Liver (tissue), 9 donors: Measurements from ENCODE around the gene SMOC2. TPM values are rescaled to one million over a fixed set of nuclear protein-coding genes. Genes with fewer than 3 reads are reported as not detected.
"Not testable (repeated sequence)": the region's sequence is repeated elsewhere in the genome, so short reads cannot be mapped to it uniquely, and the experiment has no call there.

Experiments
- DNase-seq: peaks from one replicate; pipeline ENCODE4 v3.0.0-alpha.2; 2017; ENCODE audit warnings: low spot score
- H3K27ac ChIP-seq, 2 donors: one replicate each; pipeline ENCODE4 v1.7.0; 2013; ENCODE audit warnings: inconsistent platforms in 2 of 2, low read length in 2 of 2, control low read depth in 1 of 2, low read depth in 1 of 2, mild to moderate bottlenecking in 1 of 2
- H3K27me3 ChIP-seq, 4 donors: one replicate each; pipeline versions ENCODE4 v1.6.1 to v1.7.0; 2013; ENCODE audit warnings: low read length in 3 of 4, inconsistent platforms in 1 of 4, mild to moderate bottlenecking in 1 of 4, moderate library complexity in 1 of 4; ENCODE audit not compliant: control insufficient read depth in 4 of 4, insufficient read depth in 4 of 4
- H3K36me3 ChIP-seq, 4 donors: one replicate each; pipeline versions ENCODE4 v1.6.1 to v1.7.0; 2013; ENCODE audit warnings: low read length in 3 of 4, mild to moderate bottlenecking in 3 of 4, low read depth in 1 of 4, moderate library complexity in 1 of 4; ENCODE audit not compliant: control insufficient read depth in 4 of 4, insufficient read depth in 3 of 4
- H3K4me1 ChIP-seq, 4 donors: one replicate each; pipeline versions ENCODE4 v1.6.1 to v1.7.0; 2013; ENCODE audit warnings: low read length in 3 of 4, mild to moderate bottlenecking in 3 of 4, moderate library complexity in 1 of 4; ENCODE audit not compliant: control insufficient read depth in 4 of 4, insufficient read depth in 4 of 4
- H3K4me3 ChIP-seq, 3 donors: one replicate each; pipeline versions ENCODE4 v1.6.1 to v1.7.0; 2013; ENCODE audit warnings: low read length in 3 of 3, control low read depth in 1 of 3, low read depth in 1 of 3, mild to moderate bottlenecking in 1 of 3
- H3K9ac ChIP-seq, 2 donors: one replicate each; pipeline ENCODE4 v1.7.0; 2013; ENCODE audit warnings: low read length in 2 of 2, mild to moderate bottlenecking in 2 of 2, moderate library complexity in 2 of 2, control low read depth in 1 of 2, low read depth in 1 of 2
- H3K9me3 ChIP-seq, 4 donors: one replicate each; pipeline versions ENCODE4 v1.6.1 to v1.7.0; 2013; ENCODE audit warnings: low read length in 3 of 4; ENCODE audit not compliant: control insufficient read depth in 4 of 4
- HNF4A ChIP-seq, 2 donors: conservative IDR thresholded peaks; 2 replicates each; pipeline ENCODE4 v1.6.1; 2016; ENCODE audit warnings: antibody characterized with exemption in 2 of 2, mild to moderate bottlenecking in 2 of 2
- JUND ChIP-seq, 2 donors: IDR thresholded peaks; 2 replicates each; pipeline ENCODE4 v1.6.1; 2016; ENCODE audit warnings: antibody characterized with exemption in 2 of 2
- RAD21 ChIP-seq, 2 donors: IDR thresholded peaks; 2 replicates each; pipeline ENCODE4 v1.6.1; 2016; ENCODE audit warnings: antibody characterized with exemption in 2 of 2, mild to moderate bottlenecking in 2 of 2
- REST ChIP-seq: IDR thresholded peaks from 2 replicates; pipeline ENCODE4 v1.6.1; 2016; ENCODE audit warnings: antibody characterized with exemption, mild to moderate bottlenecking
- RXRA ChIP-seq, 2 donors: IDR thresholded peaks; 2 replicates each; pipeline ENCODE4 v1.6.1; 2017 to 2018; ENCODE audit warnings: antibody characterized with exemption in 2 of 2, mild to moderate bottlenecking in 1 of 2
- TAF1 ChIP-seq: conservative IDR thresholded peaks from 2 replicates; pipeline ENCODE4 v1.6.1; 2016; ENCODE audit warnings: antibody characterized with exemption, mild to moderate bottlenecking
- WGBS: extraction: QIAGEN DNeasy Blood & Tissue Kit; methylation state at CpG from one replicate; pipeline ENCODE4 v1.1.7; 2013; 5-methylcytosine and 5-hydroxymethylcytosine counted together
- polyA plus RNA-seq, 2 donors: library from polyadenylated mRNA; stranded (reverse) in 1 of 2; unstranded in 1 of 2; fragments of 200-250 nt in 1 of 2; fragments of >200 nt in 1 of 2; fragmentation: Nextera tagmentation in 1 of 2; extraction: Ambion mirVana in 1 of 2; gene quantifications; one replicate each; pipeline versions ENCODE4 v1.2.1 to v1.2.3, GENCODE V29; 2013 to 2015
- total RNA-seq, 2 donors: library from RNA; depleted of rRNA; stranded (reverse); fragments of >200 nt; gene quantifications; one replicate each; pipeline ENCODE4 v1.2.3, GENCODE V29; 2014
- TF ChIP-seq, protein P1 (sequence below): fragments of 150-350 bp; IDR thresholded peaks from 2 replicates; pipeline ENCODE4 v1.5.1; 2017; ENCODE audit warnings: improper control_type of control experiment, low read depth, low read length; ENCODE audit not compliant: missing input control
- TF ChIP-seq, protein P2 (sequence below): IDR thresholded peaks from 2 replicates; pipeline ENCODE4 v1.6.1; 2016; ENCODE audit warnings: antibody characterized with exemption
- donor health status: healthy.
- donor health status: healthy.
- donor health status: healthy.
- donor health status: healthy.
- donor health status: healthy.

SMOC2 gene
- total and polyA plus RNA-seq, 4 donors = 0.23 to 1.9 (median 1.1) TPM

DNA sequence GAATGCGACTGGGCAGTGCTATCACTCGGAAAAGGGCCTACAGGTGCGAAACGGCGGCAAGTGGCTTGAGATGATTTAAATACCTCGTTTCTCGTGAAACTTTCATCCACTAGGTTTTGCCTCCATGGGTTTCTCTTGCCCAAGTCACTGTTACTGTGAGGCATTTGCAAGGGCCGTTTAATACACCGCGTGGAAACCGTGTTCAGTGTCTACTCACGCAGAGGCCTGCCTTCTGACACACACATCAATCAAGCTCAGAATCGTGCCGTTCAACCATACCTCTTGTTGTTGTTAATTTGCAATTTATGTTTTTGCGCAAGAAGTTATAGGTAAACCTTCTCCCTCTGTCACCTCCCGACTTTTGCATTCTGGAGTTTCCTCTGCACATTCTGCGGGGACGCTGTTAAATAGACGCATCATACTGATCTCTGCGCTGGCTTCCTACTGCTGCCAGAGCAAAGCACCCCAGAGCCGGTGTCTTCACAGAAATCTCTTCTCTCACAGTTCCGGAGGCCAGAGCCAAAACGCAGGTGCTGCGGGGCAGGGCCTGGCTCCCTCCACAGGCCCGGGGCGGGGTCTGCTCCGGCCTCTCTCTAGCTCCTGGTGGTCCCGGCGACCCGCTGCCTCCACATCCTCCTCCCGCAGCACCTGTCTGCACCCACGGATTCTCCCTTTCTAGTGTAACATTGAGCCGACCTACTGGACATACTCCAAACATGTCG is 251.4 kb downstream of the SMOC2 start:
- TF ChIP-seq, protein P1, sequence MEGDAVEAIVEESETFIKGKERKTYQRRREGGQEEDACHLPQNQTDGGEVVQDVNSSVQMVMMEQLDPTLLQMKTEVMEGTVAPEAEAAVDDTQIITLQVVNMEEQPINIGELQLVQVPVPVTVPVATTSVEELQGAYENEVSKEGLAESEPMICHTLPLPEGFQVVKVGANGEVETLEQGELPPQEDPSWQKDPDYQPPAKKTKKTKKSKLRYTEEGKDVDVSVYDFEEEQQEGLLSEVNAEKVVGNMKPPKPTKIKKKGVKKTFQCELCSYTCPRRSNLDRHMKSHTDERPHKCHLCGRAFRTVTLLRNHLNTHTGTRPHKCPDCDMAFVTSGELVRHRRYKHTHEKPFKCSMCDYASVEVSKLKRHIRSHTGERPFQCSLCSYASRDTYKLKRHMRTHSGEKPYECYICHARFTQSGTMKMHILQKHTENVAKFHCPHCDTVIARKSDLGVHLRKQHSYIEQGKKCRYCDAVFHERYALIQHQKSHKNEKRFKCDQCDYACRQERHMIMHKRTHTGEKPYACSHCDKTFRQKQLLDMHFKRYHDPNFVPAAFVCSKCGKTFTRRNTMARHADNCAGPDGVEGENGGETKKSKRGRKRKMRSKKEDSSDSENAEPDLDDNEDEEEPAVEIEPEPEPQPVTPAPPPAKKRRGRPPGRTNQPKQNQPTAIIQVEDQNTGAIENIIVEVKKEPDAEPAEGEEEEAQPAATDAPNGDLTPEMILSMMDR = no peak
- TF ChIP-seq TAF1 (no peak), RAD21 (IDR thresholded peaks at IDR 0.05) (no peak), RXRA (IDR thresholded peaks at IDR 0.05) (no peak), JUND (IDR thresholded peaks at IDR 0.05) (no peak)
- TF ChIP-seq, protein P2, sequence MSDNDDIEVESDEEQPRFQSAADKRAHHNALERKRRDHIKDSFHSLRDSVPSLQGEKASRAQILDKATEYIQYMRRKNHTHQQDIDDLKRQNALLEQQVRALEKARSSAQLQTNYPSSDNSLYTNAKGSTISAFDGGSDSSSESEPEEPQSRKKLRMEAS = no peak
- no peak overlapping the region for H3K4me3 ChIP-seq
- peaks cover 0 to 1% (median 0%) of the 10 kb centered on the region in 4 donors for H3K9me3 ChIP-seq
- DNase-seq = no peak
- no peaks in the 10 kb centered on the region for H3K27me3 ChIP-seq
- H3K27ac ChIP-seq = no peak overlapping the region
- WGBS = 85% methylated on average over 34 of the region's 34 CpGs
- no peaks in the 10 kb centered on the region for H3K4me1 ChIP-seq
- H3K9ac ChIP-seq = no peak overlapping the region
- H3K36me3 ChIP-seq = no peaks in the 10 kb centered on the region

DNA sequence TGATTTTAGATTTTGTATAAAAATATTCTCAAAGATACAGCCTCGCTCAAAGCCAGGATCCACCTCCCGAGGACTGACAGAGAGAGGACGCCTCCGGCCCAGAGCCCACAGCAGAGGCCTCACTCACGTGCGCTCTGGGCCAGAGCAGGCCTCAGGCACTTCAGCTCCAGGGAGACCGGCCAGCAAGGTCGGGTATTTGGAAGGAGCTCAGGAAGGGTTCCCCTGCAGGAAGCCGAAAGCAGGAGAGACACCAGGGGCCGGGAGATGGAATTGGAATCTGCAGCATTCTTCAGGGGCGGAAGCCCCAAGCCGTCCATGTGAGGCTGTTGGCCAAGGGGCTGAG is 251.9 kb downstream of the SMOC2 start:
- not testable (repeated sequence) for H3K4me1 ChIP-seq, H3K4me3 ChIP-seq, H3K9ac ChIP-seq, H3K36me3 ChIP-seq, DNase-seq, H3K27ac ChIP-seq, H3K27me3 ChIP-seq, H3K9me3 ChIP-seq
- 86% methylated on average over 4 of the region's 12 CpGs for WGBS

- not testable (repeated sequence) for H3K9me3 ChIP-seq, DNase-seq, H3K36me3 ChIP-seq, H3K4me1 ChIP-seq, H3K27me3 ChIP-seq, H3K9ac ChIP-seq, H3K4me3 ChIP-seq, H3K27ac ChIP-seq
- WGBS = 78% methylated on average over 7 of the region's 15 CpGs
These were observed 253.8 kb downstream of the SMOC2 start for GRCh38 chr6:168694797-168695196.

- Histone ChIP-seq H3K9ac (no peak overlapping the region), H3K27ac (no peak overlapping the region), H3K9me3 (peaks cover 0 to 1% (median 0%) of the 10 kb centered on the region in 4 donors), H3K4me3 (no peak overlapping the region), H3K36me3 (no peaks in the 10 kb centered on the region), H3K4me1 (no peaks in the 10 kb centered on the region), H3K27me3 (no peaks in the 10 kb centered on the region)
- TF ChIP-seq REST (no peak), HNF4A (conservative IDR thresholded peaks at IDR 0.05) (no peak), TAF1 (no peak)
- TF ChIP-seq, protein P2 = no peak
- no peak for DNase-seq
- 69% methylated on average over 4 of the region's 4 CpGs for WGBS
These were observed 254.7 kb downstream of the SMOC2 start for GRCh38 chr6:168695701-168696100.
